ENCODE measurements around the gene SERF2.
A peak's percentile ranks its signal among the peaks of the same experiment; 100 is the strongest.

The SERF2 gene

GRCh38 chr15:43763819-43764446 lies 28.2 kb upstream of the SERF2 start:
- TF ChIP-seq, protein P1, sequence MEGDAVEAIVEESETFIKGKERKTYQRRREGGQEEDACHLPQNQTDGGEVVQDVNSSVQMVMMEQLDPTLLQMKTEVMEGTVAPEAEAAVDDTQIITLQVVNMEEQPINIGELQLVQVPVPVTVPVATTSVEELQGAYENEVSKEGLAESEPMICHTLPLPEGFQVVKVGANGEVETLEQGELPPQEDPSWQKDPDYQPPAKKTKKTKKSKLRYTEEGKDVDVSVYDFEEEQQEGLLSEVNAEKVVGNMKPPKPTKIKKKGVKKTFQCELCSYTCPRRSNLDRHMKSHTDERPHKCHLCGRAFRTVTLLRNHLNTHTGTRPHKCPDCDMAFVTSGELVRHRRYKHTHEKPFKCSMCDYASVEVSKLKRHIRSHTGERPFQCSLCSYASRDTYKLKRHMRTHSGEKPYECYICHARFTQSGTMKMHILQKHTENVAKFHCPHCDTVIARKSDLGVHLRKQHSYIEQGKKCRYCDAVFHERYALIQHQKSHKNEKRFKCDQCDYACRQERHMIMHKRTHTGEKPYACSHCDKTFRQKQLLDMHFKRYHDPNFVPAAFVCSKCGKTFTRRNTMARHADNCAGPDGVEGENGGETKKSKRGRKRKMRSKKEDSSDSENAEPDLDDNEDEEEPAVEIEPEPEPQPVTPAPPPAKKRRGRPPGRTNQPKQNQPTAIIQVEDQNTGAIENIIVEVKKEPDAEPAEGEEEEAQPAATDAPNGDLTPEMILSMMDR (conservative IDR thresholded peaks at IDR 0.05; ENCODE audit: low read depth, low read length) = no peak
- DNase-seq (ENCODE audit: low read depth) = no peak

DNA sequence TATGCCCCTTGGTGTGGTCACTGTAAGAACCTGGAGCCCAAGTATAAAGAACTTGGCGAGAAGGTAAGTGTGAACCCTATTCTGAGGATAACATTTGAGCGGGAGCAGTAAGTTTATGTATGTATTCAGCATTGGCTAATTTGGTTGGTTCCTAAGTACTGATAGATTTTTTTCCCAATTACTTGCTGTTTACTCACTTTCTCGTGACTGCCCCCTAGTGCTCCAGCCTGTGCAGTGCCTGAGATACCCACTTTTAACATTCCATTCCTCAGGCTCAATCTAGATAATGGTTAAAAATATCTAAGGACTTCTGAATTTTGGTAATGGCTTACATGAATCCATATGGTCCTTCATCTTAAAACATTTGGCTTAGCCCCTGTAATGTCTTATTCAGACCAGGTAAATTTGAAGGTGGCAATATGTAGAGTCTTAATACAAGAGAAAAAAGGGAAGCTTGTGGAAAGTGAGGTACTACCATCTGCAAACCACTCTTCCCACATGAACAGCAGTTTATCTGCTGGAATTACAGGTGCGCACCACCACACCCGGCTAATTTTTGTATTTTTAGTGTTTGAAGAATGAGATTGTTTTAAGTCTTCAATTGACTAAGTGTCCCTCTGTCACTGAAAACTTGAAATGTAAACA lies 22.4 kb upstream of the SERF2 start:
- no peak for DNase-seq (ENCODE audit: low read depth)
- TF ChIP-seq, protein P1 (conservative IDR thresholded peaks at IDR 0.05; ENCODE audit: low read depth, low read length) = peak; percentile 97
- no peak overlapping the region for H3K4me3 ChIP-seq (ENCODE audit: low read length)

More at GRCh38 chr15:43763819-43764446, 28.2 kb upstream of the SERF2 start:
- no peak overlapping the region for H3K4me3 ChIP-seq (ENCODE audit: low read length)

GRCh38 chr15:43771816-43772215 lies 20.3 kb upstream of the SERF2 start:
- no peak for DNase-seq (ENCODE audit: low read depth)
- no peak overlapping the region for H3K4me3 ChIP-seq (ENCODE audit: low read length)
- TF ChIP-seq, protein P1 (conservative IDR thresholded peaks at IDR 0.05; ENCODE audit: low read depth, low read length) = no peak

- H3K4me3 ChIP-seq (ENCODE audit: low read length) = no peak overlapping the region
- TF ChIP-seq, protein P1 (conservative IDR thresholded peaks at IDR 0.05; ENCODE audit: low read depth, low read length) = no peak
- no peak for DNase-seq (ENCODE audit: low read depth)
These were observed 19.5 kb upstream of the SERF2 start for GRCh38 chr15:43772624-43773023.

DNA sequence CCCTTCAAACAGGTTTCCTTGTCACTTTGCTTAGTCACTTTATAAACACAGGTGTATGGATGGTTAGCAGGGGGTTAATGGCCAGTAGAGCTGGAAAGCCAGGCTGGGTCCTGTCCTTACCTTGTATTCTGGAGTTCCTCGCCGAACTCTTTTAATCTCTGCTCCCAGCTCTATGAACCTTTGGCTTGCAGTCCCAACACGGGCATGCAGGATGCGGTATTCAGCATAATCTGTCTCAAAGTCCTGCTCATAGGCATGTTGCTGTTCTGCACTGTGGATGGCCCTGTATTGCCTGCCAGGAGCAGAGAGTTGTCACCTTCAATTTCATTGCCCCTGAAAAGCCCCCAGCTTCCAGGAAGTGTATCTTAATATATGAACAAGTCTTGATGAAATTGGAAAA lies 18.1 kb upstream of the SERF2 start:
- TF ChIP-seq, protein P1 (conservative IDR thresholded peaks at IDR 0.05; ENCODE audit: low read depth, low read length) = no peak
- DNase-seq (ENCODE audit: low read depth) = no peak
- H3K4me3 ChIP-seq (ENCODE audit: low read length) = no peak overlapping the region

GRCh38 chr15:43775411-43775965 lies 16.6 kb upstream of the SERF2 start:
- TF ChIP-seq, protein P1 (conservative IDR thresholded peaks at IDR 0.05; ENCODE audit: low read depth, low read length) = peak; percentile 48
- DNase-seq (ENCODE audit: low read depth) = no peak

More at GRCh38 chr15:43775411-43775965, 16.6 kb upstream of the SERF2 start:
- no peak overlapping the region for H3K4me3 ChIP-seq (ENCODE audit: low read length)
